HCT116 (cell line): ENCODE results near the gene SCGB3A2. TPM values are rescaled to one million over a fixed set of nuclear protein-coding genes. Genes with fewer than 3 reads are reported as not detected.

Experiments
- ATAC-seq: fragments of 200-7000 bp; cut with Tn5 transposase; 2 replicates; pipeline ENCODE4 v1.9.1; 2020; ENCODE audit warnings: mild to moderate bottlenecking, moderate library complexity
- BruUV-seq: library from RNA; stranded (reverse); fragments of 400-500 nt; replicated peaks from 2 replicates; lab custom pipeline; 2021; lab: Mats Ljungman, UMichigan
- CTCF ChIA-PET: fragments of 300-600 bp; sonication (Branson Sonifier 250); formaldehyde crosslinking; loops from one replicate; lab custom pipeline; 2021; ENCODE audit warnings: antibody characterized with exemption; lab: Charles Lee
- POLR2A ChIA-PET: fragments of 300-600, 350-600 bp; sonication (Branson Sonifier 250); formaldehyde crosslinking; loops from one replicate; lab custom pipeline; 2021; ENCODE audit warnings: antibody characterized with exemption; lab: Charles Lee
- RAD21 ChIA-PET, 2 experiments: fragments of 300-600 bp; sonication (Branson Sonifier 250); formaldehyde crosslinking; loops; one replicate each; lab custom pipeline; 2023; ENCODE audit warnings: low total read pairs in 2 of 2; ENCODE audit not compliant: uncharacterized antibody in 2 of 2, unreplicated experiment in 2 of 2, low non-redundant PET in 1 of 2; lab: Charles Lee
- DNase-seq: peaks from one replicate; pipeline ENCODE4 v3.0.0-alpha.2; 2010; ENCODE audit warnings: low read depth, low spot score
- H2AFZ ChIP-seq: fragments of 200-600 bp; shearing (Covaris generic), sonication (generic); 2 replicates; pipeline ENCODE4 v1.6.1; 2017; ENCODE audit warnings: low read depth, mixed run types, mixed read lengths, antibody characterized with exemption, low read length; ENCODE audit not compliant: poor library complexity, severe bottlenecking
- H3K27ac ChIP-seq: 2 replicates; pipeline ENCODE4 v1.5.1; 2012; ENCODE audit warnings: low read depth, low read length
- H3K27me3 ChIP-seq: fragments of 200-600 bp; sonication (generic); 2 replicates; pipeline ENCODE4 v1.6.1; 2016; ENCODE audit warnings: mixed run types, low read length, mixed read lengths; ENCODE audit not compliant: insufficient read depth
- H3K36me3 ChIP-seq, 2 experiments: fragments of 200-500 bp in 1 of 2; fragments of 200-600 bp in 1 of 2; sonication (Bioruptor generic) in 1 of 2; sonication (generic) in 1 of 2; 2 replicates each; pipeline versions ENCODE4 v1.5.1 to v1.6.1; 2014 to 2016; ENCODE audit warnings: low read length in 2 of 2, inconsistent platforms in 1 of 2, mixed read lengths in 1 of 2, mixed run types in 1 of 2; ENCODE audit not compliant: insufficient read depth in 2 of 2, control insufficient read depth in 1 of 2
- H3K4me1 ChIP-seq, 2 experiments: fragments of 200-600 bp in 1 of 2; sonication (generic) in 1 of 2; 2 replicates each; pipeline versions ENCODE4 v1.5.1 to v1.6.1; 2012 to 2017; ENCODE audit warnings: low read length in 2 of 2, inconsistent platforms in 1 of 2, mild to moderate bottlenecking in 1 of 2, mixed read lengths in 1 of 2, mixed run types in 1 of 2, moderate library complexity in 1 of 2; ENCODE audit not compliant: insufficient read depth in 2 of 2, control insufficient read depth in 1 of 2
- H3K4me2 ChIP-seq: fragments of 200-600 bp; sonication (generic); 2 replicates; pipeline ENCODE4 v1.6.1; 2017; ENCODE audit warnings: mixed run types, low read length, mixed read lengths
- H3K4me3 ChIP-seq, 2 experiments: fragments of 200-600 bp in 1 of 2; sonication (generic) in 1 of 2; replicated peaks in 1 of 2; 2 replicates each; pipeline ENCODE4 v1.5.1; 2011 to 2016; ENCODE audit warnings: low read length in 2 of 2, control low read depth in 1 of 2, low read depth in 1 of 2, mild to moderate bottlenecking in 1 of 2, mixed read lengths in 1 of 2, mixed run types in 1 of 2
- H3K79me2 ChIP-seq: fragments of 200-600 bp; sonication (generic); 2 replicates; pipeline ENCODE4 v1.6.1; 2017; ENCODE audit warnings: mild to moderate bottlenecking, mixed run types, low read length, moderate library complexity, mixed read lengths; ENCODE audit not compliant: insufficient read depth
- H3K9ac ChIP-seq: fragments of 200-600 bp; sonication (generic); 2 replicates; pipeline ENCODE4 v1.6.1; 2016; ENCODE audit warnings: low read length, mixed read lengths
- H3K9me2 ChIP-seq: fragments of 200-600 bp; sonication (generic), shearing (Covaris generic); 2 replicates; pipeline ENCODE4 v1.6.1; 2017; ENCODE audit warnings: mixed run types, mild to moderate bottlenecking, moderate library complexity; ENCODE audit not compliant: insufficient read depth
- H3K9me3 ChIP-seq, 2 experiments: fragments of 200-500 bp in 1 of 2; fragments of 200-600 bp in 1 of 2; sonication (Bioruptor generic) in 1 of 2; sonication (generic) in 1 of 2; 2 replicates each; pipeline ENCODE4 v1.6.1; 2014 to 2017; ENCODE audit warnings: low read length in 2 of 2, mixed read lengths in 2 of 2, inconsistent platforms in 1 of 2, low read depth in 1 of 2, mild to moderate bottlenecking in 1 of 2, mixed run types in 1 of 2, moderate library complexity in 1 of 2; ENCODE audit not compliant: control insufficient read depth in 1 of 2, insufficient read depth in 1 of 2
- H4K20me1 ChIP-seq: fragments of 200-600 bp; sonication (generic), shearing (Covaris generic); 2 replicates; pipeline ENCODE4 v1.6.1; 2017; ENCODE audit warnings: mixed run types, mild to moderate bottlenecking, moderate library complexity; ENCODE audit not compliant: insufficient read depth
- CBX3 ChIP-seq: IDR thresholded peaks from 2 replicates; pipeline ENCODE4 v1.6.1; 2012; ENCODE audit warnings: low read depth
- ELF1 ChIP-seq: IDR thresholded peaks from 2 replicates; pipeline ENCODE4 v1.6.1; 2012; ENCODE audit warnings: low read depth, borderline replicate concordance
- POLR2AphosphoS5 ChIP-seq: IDR thresholded peaks from 2 replicates; pipeline ENCODE4 v1.6.1; 2011; ENCODE audit warnings: mild to moderate bottlenecking, low read depth, low read length, moderate library complexity
- SIN3A ChIP-seq: IDR thresholded peaks from 2 replicates; pipeline ENCODE4 v1.6.1; 2012; ENCODE audit warnings: low read depth
- SP1 ChIP-seq: IDR thresholded peaks from 2 replicates; pipeline ENCODE4 v1.6.1; 2012; ENCODE audit warnings: low read depth
- SRF ChIP-seq: IDR thresholded peaks from 2 replicates; pipeline ENCODE4 v1.6.1; 2012; ENCODE audit warnings: low read depth
- TCF7L2 ChIP-seq: IDR thresholded peaks from 2 replicates; pipeline ENCODE4 v1.7.0; 2011; ENCODE audit warnings: borderline replicate concordance, inconsistent platforms; ENCODE audit not compliant: insufficient read depth, insufficient read length; ENCODE audit errors: extremely low read depth
- YY1 ChIP-seq: IDR thresholded peaks from 2 replicates; pipeline ENCODE4 v1.6.1; 2011; ENCODE audit warnings: low read length, low read depth, moderate library complexity, mild to moderate bottlenecking; ENCODE audit not compliant: insufficient replicate concordance; ENCODE audit errors: extremely low read depth
- intact Hi-C: fragments of 100-400 bp; cut with micrococcal nuclease; formaldehyde crosslinking; loops from 2 replicates; pipeline ENCODE4 v1.10.0; 2022
- total RNA-seq: library from RNA; stranded (reverse); gene quantifications from one replicate; pipeline ENCODE4 v1.2.1, GENCODE V29; 2021; ENCODE audit not compliant: unreplicated experiment
- TF ChIP-seq, protein P1 (sequence below): IDR thresholded peaks from 2 replicates; pipeline ENCODE4 v1.6.1; 2012
- TF ChIP-seq, protein P2 (sequence below): IDR thresholded peaks from 2 replicates; pipeline ENCODE4 v1.6.1; 2012; ENCODE audit warnings: low read depth

The SCGB3A2 gene
- total RNA-seq, 1 experiment from 2014 or later = not detected

DNA sequence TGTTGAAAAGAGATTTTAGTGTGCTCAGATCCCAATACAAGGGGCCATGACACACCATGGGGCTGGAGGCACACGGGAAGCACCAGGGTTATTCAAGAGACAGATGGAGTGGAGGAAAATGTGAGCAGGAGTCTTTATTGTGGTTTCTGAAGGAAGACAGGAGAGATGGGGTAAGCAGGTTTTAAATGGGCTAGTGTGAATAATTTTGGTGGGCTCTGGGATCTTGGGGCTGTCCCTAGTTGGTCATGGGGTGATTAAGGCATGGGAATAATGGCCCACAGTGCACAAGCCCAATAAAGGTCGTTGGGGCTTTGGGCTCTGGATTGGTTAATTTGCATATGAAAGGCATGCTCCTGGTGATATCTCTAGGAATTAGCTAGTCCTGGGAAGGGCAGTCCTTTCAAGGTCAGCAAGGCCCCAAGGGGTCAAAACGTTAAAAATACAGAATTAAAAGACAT lies 3.6 kb upstream of the SCGB3A2 start:
- ChIA-PET CTCF (no interaction called here), POLR2A (no interaction called here), RAD21 (no interaction called here)
- H3K4me3 ChIP-seq = no peak overlapping the region
- H3K36me3 ChIP-seq = no peaks in the 10 kb centered on the region
- intact Hi-C loops = no loop called here
- H3K79me2 ChIP-seq = no peaks in the 10 kb centered on the region
- no peaks in the 10 kb centered on the region for H4K20me1 ChIP-seq
- no peak overlapping the region for H2AFZ ChIP-seq
- ATAC-seq (no peak), DNase-seq (no peak)
- no peak for TF ChIP-seq YY1
- no peak for TF ChIP-seq CBX3
- no peak for TF ChIP-seq SIN3A
- TF ChIP-seq SRF = no peak
- TF ChIP-seq ELF1 = no peak
- TF ChIP-seq SP1 = no peak
- TF ChIP-seq, protein P1, sequence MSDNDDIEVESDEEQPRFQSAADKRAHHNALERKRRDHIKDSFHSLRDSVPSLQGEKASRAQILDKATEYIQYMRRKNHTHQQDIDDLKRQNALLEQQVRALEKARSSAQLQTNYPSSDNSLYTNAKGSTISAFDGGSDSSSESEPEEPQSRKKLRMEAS = no peak
- TF ChIP-seq TCF7L2 = no peak
- TF ChIP-seq, protein P2, sequence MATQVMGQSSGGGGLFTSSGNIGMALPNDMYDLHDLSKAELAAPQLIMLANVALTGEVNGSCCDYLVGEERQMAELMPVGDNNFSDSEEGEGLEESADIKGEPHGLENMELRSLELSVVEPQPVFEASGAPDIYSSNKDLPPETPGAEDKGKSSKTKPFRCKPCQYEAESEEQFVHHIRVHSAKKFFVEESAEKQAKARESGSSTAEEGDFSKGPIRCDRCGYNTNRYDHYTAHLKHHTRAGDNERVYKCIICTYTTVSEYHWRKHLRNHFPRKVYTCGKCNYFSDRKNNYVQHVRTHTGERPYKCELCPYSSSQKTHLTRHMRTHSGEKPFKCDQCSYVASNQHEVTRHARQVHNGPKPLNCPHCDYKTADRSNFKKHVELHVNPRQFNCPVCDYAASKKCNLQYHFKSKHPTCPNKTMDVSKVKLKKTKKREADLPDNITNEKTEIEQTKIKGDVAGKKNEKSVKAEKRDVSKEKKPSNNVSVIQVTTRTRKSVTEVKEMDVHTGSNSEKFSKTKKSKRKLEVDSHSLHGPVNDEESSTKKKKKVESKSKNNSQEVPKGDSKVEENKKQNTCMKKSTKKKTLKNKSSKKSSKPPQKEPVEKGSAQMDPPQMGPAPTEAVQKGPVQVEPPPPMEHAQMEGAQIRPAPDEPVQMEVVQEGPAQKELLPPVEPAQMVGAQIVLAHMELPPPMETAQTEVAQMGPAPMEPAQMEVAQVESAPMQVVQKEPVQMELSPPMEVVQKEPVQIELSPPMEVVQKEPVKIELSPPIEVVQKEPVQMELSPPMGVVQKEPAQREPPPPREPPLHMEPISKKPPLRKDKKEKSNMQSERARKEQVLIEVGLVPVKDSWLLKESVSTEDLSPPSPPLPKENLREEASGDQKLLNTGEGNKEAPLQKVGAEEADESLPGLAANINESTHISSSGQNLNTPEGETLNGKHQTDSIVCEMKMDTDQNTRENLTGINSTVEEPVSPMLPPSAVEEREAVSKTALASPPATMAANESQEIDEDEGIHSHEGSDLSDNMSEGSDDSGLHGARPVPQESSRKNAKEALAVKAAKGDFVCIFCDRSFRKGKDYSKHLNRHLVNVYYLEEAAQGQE = no peak
- TF ChIP-seq POLR2AphosphoS5 = no peak
- no peak overlapping the region for H3K9ac ChIP-seq
- no peaks in the 10 kb centered on the region for H3K9me2 ChIP-seq
- no peaks in the 10 kb centered on the region for H3K4me1 ChIP-seq
- H3K9me3 ChIP-seq = no peaks in the 10 kb centered on the region
- no TSS peak for BruUV-seq
- 0 out of 2 replicates have a peak, but pooled peaks cover 12% of the 10 kb centered on the region for H3K27me3 ChIP-seq
- no peak overlapping the region for H3K4me2 ChIP-seq
- no peak overlapping the region for H3K27ac ChIP-seq
